GM12891 (cell line): Measurements from ENCODE around the gene SLC28A1.

ENCODE experiments used
- DNase-seq: peaks from one replicate; pipeline ENCODE4 v3.0.0; 2011; ENCODE audit warnings: low spot score; ENCODE audit not compliant: insufficient read length
- FAIRE-seq: peaks from 2 replicates; lab custom pipeline; 2011; peaks lifted over from hg19 to GRCh38; lab: Jason Lieb, UNC
- PAX5 ChIP-seq: IDR thresholded peaks from 2 replicates; pipeline ENCODE4 v1.6.1; 2011; ENCODE audit warnings: low read length, moderate library complexity, mild to moderate bottlenecking; ENCODE audit not compliant: insufficient read depth, severe bottlenecking
- POLR2A ChIP-seq: IDR thresholded peaks from 2 replicates; pipeline ENCODE4 v1.6.1; 2011; ENCODE audit warnings: low read depth, low read length, control low read depth
- POLR2AphosphoS5 ChIP-seq: IDR thresholded peaks from 2 replicates; pipeline ENCODE4 v1.6.1; 2011; ENCODE audit warnings: low read depth, low read length, control low read depth
- POU2F2 ChIP-seq: IDR thresholded peaks from 2 replicates; pipeline ENCODE4 v1.6.1; 2011; ENCODE audit warnings: low read depth, mild to moderate bottlenecking, control low read depth, low read length, moderate library complexity
- SPI1 ChIP-seq: IDR thresholded peaks from 2 replicates; pipeline ENCODE4 v1.6.1; 2011; ENCODE audit warnings: low read depth, low read length, control low read depth
- TAF1 ChIP-seq: IDR thresholded peaks from 2 replicates; pipeline ENCODE4 v1.6.1; 2011; ENCODE audit warnings: low read depth, low read length, control low read depth

The SLC28A1 gene

DNA sequence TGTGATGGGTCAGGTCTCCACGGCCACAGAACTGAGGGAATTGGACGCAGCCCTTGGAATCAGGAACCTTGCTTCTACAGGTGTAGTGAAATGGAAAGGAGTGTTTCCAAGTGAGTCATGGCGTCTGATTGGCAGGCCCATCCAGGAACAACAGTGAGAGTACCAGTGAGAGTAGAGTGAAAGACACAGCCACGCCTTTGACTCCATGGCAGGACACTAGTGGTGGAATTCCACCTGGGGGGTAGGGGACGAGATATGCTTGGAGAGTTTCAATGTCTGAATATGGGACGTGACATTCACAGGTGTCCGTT is 3.0 kb upstream of the SLC28A1 start:
- FAIRE-seq (no peak), DNase-seq (no peak)
- TF ChIP-seq POLR2AphosphoS5 (no peak), PAX5 (no peak), POU2F2 (no peak), TAF1 (no peak), POLR2A (no peak), SPI1 (no peak)

DNA sequence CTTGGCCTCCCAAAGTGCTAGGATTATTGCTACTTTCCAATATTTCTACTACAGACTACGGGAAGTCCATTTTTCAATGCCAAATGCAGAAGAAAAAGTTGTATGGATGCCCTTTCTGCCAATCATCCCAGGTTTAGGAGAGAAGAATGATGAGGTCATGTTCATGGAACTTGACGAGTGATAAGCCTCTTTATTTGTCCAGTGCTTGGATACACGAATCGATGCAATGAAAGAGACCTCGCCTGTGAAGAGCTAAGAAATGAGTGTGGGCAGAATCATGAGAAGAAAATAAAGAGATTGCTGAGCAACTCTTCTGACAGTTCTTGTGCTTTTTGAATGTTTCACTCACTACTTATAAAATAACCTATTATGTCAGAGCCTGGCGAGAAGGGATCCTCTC is 996 bp upstream of the SLC28A1 start:
- TF ChIP-seq SPI1 (no peak), POLR2A (no peak), PAX5 (no peak), POLR2AphosphoS5 (no peak), TAF1 (no peak), POU2F2 (no peak)
- DNase-seq (no peak), FAIRE-seq (no peak)

DNA sequence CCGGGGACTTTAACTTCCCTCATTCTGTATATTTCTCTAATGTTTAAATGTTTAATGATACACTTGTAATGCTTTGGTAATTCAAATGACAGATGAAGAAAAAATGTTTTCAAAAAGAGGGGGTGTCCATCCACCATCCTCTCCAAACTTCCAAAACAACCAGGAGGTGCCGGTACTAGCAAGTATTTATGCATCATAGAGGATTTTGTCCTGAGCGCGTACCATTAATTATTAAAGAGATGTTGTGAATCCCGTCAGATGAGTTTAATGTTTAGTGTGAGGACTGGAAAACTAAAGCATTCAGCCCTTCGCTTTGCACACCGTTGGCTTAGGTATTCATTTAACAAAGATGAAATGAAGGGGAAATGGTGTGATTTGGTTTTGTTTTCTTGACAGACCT is 1.3 kb downstream of the SLC28A1 start:
- TF ChIP-seq SPI1 (no peak), POU2F2 (no peak), PAX5 (no peak)
- DNase-seq (no peak), FAIRE-seq (no peak)

DNA sequence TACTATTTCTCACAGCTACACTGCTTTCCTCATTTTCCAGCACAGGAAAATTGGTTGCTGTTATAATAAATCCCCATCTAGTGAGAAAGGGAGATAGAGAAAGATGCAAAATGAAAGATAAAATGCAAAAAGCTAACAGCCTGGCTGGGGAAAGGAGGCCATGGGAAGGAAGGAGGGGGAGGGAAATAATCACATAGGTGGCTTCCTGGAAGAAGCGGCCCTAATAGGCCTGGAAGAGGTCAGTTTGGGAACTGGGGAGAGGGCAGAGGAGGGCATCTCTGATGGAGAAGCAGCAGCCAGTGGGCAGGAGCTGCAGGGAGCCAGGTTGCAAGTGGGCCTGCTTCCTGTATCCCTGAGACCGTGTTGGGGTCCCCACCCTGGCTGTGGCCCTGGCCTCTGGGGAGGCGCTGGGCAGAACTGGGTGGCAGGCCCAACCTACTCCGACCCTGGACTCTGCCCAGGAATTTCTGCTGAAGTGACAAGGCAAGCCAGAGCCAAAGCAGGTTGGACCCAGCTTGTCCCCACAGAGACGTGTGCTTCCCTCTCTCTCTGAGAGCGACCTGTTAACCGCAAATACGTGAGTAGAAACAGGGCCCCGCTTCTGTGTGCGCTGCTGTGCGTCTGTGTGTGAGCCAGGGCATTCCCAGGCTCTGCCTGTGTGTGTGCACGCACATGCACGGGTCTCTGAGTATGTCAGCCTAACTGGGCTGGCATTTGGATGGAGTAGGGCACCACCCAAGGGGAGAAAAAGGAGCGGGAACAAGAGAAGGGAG is 1.9 kb downstream of the SLC28A1 start:
- FAIRE-seq (no peak), DNase-seq (no peak)
- TF ChIP-seq TAF1 (no peak), POLR2A (no peak), POLR2AphosphoS5 (no peak), POU2F2 (no peak), SPI1 (no peak), PAX5 (no peak)

DNA sequence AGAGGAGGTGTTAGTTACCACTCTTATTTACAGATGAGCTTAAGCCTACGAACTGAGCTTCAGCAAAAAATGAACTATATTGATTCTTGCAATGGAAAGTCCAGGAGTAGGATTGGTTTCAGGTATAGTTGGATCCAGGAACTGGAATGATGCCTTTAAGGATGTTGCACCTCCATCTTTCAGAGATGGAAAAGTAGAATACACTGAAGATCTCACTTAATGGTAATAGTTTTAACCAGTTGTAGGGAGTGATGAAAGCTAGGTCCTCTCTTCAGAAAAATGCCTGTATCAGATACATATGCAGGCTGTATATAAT is 2.5 kb downstream of the SLC28A1 start:
- no peak for TF ChIP-seq SPI1
- TF ChIP-seq POU2F2 = no peak
- TF ChIP-seq POLR2A = no peak
- no peak for TF ChIP-seq PAX5
- no peak for TF ChIP-seq POLR2AphosphoS5
- TF ChIP-seq TAF1 = no peak
- no peak for DNase-seq
- no peak for FAIRE-seq

DNA sequence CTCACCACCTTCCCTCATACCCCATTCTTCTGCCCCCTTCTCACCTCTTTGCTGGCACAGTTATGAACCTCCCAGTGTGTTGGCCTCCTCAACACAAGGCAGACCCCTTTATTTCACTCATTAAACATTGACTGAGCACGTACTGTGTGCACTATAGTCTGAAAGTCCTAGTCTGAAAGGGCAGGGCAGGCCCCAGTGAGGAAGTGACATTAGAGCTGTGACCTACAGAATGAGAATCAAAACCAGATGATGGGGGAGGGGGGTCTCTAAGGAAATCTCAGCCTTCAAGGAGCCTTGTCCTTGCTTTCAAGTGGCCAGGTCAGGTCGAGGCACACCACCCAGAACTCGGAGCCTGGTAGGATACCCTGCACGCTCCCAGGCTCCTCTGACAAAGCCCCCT is 3.5 kb downstream of the SLC28A1 start:
- no peak for FAIRE-seq
- TF ChIP-seq POLR2A (no peak), TAF1 (no peak), SPI1 (peak; percentile 76)
- peak; percentile 43 for DNase-seq

DNA sequence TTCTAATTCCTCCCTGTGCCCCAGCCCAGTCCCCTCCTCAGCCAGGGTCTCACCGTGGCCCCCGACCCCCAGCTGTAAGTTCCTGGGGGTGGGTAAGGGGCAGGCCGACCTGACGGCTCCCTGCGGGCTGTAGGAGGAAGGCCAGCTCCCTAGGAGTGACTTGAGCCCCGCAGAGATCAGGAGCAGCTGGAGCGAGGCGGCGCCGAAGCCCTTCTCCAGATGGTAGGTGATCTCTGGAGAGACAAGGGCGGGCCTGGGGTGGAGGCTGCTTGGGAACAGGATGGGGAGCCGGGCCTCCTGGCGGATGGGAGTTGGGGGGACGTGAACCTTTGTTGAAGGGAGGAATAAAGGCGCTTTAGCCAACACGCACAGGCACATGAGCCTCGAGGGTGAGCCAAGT is 4.2 kb downstream of the SLC28A1 start:
- DNase-seq (no peak), FAIRE-seq (no peak)
- TF ChIP-seq PAX5 (no peak), TAF1 (no peak), POLR2A (no peak), POLR2AphosphoS5 (no peak), SPI1 (no peak), POU2F2 (no peak)

DNA sequence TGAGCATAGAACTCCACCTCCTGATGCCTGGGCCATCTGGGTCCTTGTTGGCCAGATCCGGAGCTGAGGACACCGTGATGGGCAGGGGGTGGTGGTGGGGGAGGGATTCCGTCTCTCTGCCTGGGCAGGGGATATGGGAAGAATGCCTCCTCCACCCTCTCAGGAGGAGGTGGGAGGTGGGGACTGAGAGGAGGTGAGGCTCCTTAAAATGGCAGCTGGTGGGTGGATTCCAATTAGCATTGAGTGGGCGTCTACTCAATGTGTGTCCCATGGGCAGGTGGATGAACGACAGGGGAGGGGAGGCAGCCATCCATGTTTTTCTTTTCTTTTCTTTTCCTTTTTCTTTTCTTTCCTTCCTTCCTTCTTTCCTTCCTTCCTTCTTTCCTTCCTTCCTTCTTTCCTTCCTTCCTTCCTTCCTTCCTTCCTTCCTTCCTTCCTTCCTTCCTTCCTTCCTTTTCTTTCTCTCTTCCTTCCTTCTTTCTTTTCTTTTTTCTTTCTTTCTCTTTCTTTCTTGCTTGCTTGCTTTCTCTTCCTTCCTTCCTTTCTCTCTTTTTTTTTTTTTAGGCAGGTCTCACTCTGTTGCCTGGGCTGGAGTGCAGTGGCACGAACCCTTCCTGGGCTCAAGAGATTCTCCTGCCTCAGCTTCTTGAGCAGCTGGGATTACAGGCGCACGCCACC is 5.0 kb downstream of the SLC28A1 start:
- TF ChIP-seq POU2F2 (no peak), POLR2A (no peak), TAF1 (no peak), SPI1 (no peak), POLR2AphosphoS5 (no peak), PAX5 (no peak)
- DNase-seq (no peak), FAIRE-seq (no peak)

DNA sequence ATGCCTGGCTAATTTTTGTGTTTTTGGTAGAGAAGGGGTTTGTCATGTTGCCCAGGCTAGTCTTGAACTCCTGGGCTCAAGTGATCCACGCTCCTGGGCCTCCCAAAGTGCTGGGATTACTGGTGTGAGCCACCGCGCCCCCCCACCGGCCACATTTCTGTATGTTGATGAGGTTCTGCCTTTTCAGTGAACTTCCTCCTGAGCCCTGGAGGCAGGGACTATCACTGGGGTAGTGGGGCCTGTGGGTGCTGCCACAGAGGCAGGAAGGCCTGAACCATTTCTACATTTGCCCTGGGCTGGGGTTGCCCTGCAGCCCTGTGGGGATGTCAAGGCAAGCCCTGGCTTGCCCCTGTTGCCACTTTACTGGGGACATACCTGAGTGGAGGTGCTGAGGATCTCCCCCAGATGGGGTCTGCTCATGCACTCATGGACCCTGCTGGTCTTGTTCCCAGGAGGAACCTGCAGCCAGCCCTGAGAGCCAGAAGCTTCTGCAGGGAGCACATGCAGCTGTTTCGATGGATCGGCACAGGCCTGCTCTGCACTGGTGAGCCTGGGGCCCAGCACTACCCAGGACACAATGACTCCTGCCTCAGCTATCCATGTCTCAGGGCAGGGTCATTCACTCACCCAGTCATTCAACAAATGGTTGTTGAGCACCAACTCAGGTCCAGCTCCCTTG is 5.7 kb downstream of the SLC28A1 start:
- TF ChIP-seq PAX5 = no peak
- no peak for TF ChIP-seq POU2F2
- no peak for TF ChIP-seq SPI1
- TF ChIP-seq POLR2AphosphoS5 = no peak
- no peak for TF ChIP-seq POLR2A
- TF ChIP-seq TAF1 = no peak
- FAIRE-seq (no peak), DNase-seq (no peak)

DNA sequence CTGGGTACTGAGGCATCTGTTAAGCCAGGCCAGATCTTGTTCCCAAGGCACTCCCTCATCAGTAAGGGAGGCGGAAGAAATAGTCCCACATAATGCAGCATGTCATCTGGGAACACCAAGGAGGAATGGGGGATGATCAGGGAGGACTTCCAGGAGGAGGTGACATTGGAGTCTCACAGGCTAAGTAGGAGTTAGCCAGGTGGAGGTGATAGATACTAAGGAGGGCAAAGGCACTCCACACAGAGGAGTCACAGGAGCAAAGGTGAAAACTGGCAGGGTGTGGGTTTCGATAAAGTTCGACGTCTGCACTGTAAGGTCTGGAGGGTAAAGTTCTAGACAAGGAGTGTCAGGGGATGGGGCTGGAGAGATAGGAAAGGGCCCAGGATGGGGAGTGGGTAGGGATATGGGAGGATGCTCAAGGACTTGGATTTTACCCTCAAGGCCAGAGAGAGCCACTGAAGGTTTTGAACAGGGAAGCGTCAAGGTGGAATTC is 6.3 kb downstream of the SLC28A1 start:
- TF ChIP-seq POU2F2 (no peak), POLR2AphosphoS5 (no peak), SPI1 (no peak), TAF1 (no peak), POLR2A (no peak), PAX5 (no peak)
- no peak for DNase-seq
- no peak for FAIRE-seq

DNA sequence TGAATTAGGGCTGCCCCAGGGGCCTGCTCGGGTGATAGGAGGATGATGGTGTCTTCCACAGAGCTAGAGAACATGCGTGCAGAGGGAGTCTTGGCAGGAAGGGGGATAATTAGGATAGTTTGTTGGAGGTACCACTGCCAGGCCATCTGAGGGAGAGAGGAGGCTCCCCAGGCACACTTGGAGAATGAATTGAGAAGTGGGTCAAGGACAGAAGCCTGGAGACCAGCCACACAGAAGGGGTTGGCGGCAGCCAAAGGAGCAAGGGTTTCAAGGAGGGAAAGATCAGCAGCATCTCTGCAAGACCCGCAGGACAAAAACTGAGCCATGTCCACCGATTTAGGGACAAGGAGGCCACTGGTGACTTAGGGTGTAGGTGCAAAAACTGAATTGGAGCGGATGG is 6.9 kb downstream of the SLC28A1 start:
- FAIRE-seq (no peak), DNase-seq (no peak)
- TF ChIP-seq POU2F2 = no peak
- no peak for TF ChIP-seq POLR2AphosphoS5
